BLaER1 (cell line): ENCODE results near the gene AGPAT3.

ENCODE experiments used
- H3K27ac ChIP-seq: shearing (Covaris generic); formaldehyde crosslinking; 2 replicates; pipeline ENCODE4 v1.8.1; 2022
- H3K27me3 ChIP-seq: shearing (Covaris generic); formaldehyde crosslinking; 2 replicates; pipeline ENCODE4 v1.8.1; 2022
- H3K36me3 ChIP-seq: shearing (Covaris generic); formaldehyde crosslinking; 2 replicates; pipeline ENCODE4 v1.8.1; 2022
- H3K4me1 ChIP-seq: shearing (Covaris generic); formaldehyde crosslinking; 2 replicates; pipeline ENCODE4 v1.8.1; 2022
- H3K4me2 ChIP-seq: shearing (Covaris generic); formaldehyde crosslinking; 2 replicates; pipeline ENCODE4 v1.8.1; 2022
- H3K4me3 ChIP-seq: shearing (Covaris generic); formaldehyde crosslinking; 2 replicates; pipeline ENCODE4 v1.8.1; 2022
- H3K9ac ChIP-seq: shearing (Covaris generic); formaldehyde crosslinking; 2 replicates; pipeline ENCODE4 v1.8.1; 2022
- H3K9me3 ChIP-seq: shearing (Covaris generic); formaldehyde crosslinking; 2 replicates; pipeline ENCODE4 v1.8.1; 2022
- H4K20me1 ChIP-seq: shearing (Covaris generic); formaldehyde crosslinking; 2 replicates; pipeline ENCODE4 v1.8.1; 2022
- Cebpa-rat ChIP-seq: shearing (Covaris generic); IDR thresholded peaks from 2 replicates; pipeline ENCODE4 v1.8.1; 2022

Gene AGPAT3

DNA sequence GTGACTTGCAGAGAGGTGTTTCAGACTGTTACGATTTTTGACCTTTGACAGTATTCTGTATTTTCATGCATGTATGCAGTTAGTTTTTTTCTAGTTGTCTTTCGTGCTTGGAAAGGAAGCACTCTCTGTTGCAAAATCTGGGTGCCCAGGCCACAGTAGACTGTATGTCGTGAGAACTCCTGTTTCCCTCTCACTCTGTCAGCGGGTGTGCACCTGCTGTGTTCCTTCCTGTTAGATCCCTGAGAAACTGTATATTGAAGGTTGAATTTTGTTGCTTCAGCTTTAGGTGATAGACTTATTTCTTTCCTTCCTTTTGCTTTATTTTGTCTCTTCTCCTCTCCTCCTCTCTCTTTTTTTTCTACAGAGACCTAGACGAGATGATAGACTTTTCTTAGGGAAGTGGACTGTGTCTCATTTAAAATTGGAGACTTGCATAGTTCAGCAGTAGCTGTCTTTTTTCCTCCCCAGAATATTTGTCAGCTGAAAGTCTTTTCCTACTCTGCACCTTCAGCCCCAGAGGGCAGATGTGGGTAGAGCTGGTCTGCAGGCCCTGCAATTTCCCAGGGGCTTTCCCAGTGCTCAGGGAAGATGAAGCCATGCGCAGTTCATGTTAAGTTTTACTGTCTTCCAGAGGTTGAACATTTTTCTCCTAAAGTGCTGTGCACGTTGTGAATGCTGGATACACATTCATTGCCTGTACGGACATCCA is 148.5 kb downstream of the AGPAT3 start:
- peaks cover 44% of the 10 kb centered on the region for H3K4me1 ChIP-seq
- no peaks in the 10 kb centered on the region for H3K36me3 ChIP-seq
- H4K20me1 ChIP-seq, result peaks cover 63% of the 10 kb centered on the region
- H3K9me3 ChIP-seq, result no peaks in the 10 kb centered on the region
- H3K4me2 ChIP-seq, result peak overlapping the region; percentile 73
- H3K27ac ChIP-seq, result peak overlapping the region; percentile 96
- no peaks in the 10 kb centered on the region for H3K27me3 ChIP-seq
- peak overlapping the region; percentile 93 for H3K4me3 ChIP-seq
- TF ChIP-seq Cebpa-rat, result no peak
- H3K9ac ChIP-seq, result peak overlapping the region; percentile 93; the same call in 1 of the 2 replicates

DNA sequence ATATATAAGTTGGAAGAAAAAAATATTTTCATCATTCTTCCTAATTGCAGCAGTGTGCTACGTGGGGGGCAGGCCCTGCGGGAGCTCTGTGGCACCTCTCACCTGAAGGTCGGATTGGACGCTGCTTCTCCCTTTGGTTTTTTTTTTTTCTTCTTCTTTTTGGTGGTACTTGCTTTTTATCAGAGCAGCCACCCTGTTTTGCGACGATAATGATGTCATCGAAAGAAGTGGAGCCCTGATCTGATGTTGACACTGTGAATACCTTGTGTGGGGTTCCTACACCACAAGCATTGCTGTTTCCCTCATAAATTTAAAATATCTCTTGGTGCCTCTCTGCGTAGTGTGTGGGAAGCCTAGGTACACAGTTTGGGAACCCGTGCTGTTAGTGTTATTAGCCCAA is 152.6 kb downstream of the AGPAT3 start:
- peaks cover 100% of the 10 kb centered on the region for H4K20me1 ChIP-seq
- H3K27me3 ChIP-seq, result no peaks in the 10 kb centered on the region
- H3K27ac ChIP-seq, result no peak overlapping the region
- no peak overlapping the region for H3K4me3 ChIP-seq
- no peak for TF ChIP-seq Cebpa-rat
- peaks cover 60% of the 10 kb centered on the region for H3K4me1 ChIP-seq
- no peaks in the 10 kb centered on the region for H3K36me3 ChIP-seq
- H3K9me3 ChIP-seq, result no peaks in the 10 kb centered on the region
- no peak overlapping the region for H3K4me2 ChIP-seq
- H3K9ac ChIP-seq, result no peak overlapping the region

DNA sequence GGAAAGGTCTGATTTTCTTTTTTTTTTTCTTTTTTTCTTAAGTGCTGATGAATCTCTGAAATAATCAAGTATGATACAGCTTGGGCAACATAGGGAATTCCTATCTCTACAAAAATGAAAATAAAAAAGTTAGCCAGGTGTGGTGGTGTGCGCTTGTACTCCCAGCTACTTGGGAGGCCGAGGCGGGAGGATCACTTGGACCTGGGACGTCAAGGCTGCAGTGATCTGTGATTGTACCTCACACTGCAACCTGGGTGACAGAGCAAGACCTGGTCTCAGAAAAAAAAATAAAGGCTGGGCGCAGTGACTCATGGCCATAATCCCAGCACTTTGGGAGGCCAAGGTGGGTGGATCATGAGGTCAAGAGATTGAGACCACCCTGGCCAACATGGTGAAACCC is 153.1 kb downstream of the AGPAT3 start:
- H3K27ac ChIP-seq, result no peak overlapping the region
- H4K20me1 ChIP-seq, result peaks cover 100% of the 10 kb centered on the region
- peaks cover 57% of the 10 kb centered on the region for H3K4me1 ChIP-seq
- H3K9ac ChIP-seq, result no peak overlapping the region
- no peak overlapping the region for H3K4me2 ChIP-seq
- H3K36me3 ChIP-seq, result no peaks in the 10 kb centered on the region
- H3K9me3 ChIP-seq, result no peaks in the 10 kb centered on the region
- H3K27me3 ChIP-seq, result no peaks in the 10 kb centered on the region
- TF ChIP-seq Cebpa-rat, result no peak
- H3K4me3 ChIP-seq, result no peak overlapping the region

GRCh38 chr21:44018813-44019567 is 154.0 kb downstream of the AGPAT3 start:
- H3K27ac ChIP-seq, result no peak overlapping the region
- peaks cover 100% of the 10 kb centered on the region for H4K20me1 ChIP-seq
- H3K4me3 ChIP-seq, result no peak overlapping the region
- H3K9ac ChIP-seq, result 0 out of 2 replicates have a peak overlapping the region, but pooled peaks have one; percentile 0
- H3K36me3 ChIP-seq, result no peaks in the 10 kb centered on the region
- H3K27me3 ChIP-seq, result no peaks in the 10 kb centered on the region
- TF ChIP-seq Cebpa-rat, result no peak
- H3K9me3 ChIP-seq, result no peaks in the 10 kb centered on the region
- H3K4me2 ChIP-seq, result peak overlapping the region; percentile 35
- H3K4me1 ChIP-seq, result peaks cover 49% of the 10 kb centered on the region

DNA sequence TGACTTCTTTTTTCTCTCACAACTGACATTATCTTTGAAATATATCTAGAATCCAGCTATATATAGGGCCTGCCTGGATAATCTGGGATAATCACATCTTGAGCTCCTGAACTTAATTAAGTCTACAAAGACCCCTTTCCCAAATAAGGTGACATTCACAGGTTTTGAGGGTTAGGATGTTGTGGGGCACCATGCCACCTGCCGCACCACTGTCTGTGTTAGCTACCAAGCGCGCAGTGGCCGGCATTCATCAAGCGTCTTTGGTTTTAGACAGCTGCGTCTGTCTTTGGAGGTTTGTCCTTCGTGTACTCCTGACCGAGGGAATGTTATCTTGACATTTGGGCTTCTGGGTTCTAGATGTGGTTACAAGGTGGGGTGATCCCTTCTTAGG is 154.5 kb downstream of the AGPAT3 start:
- H3K4me3 ChIP-seq, result no peak overlapping the region
- peaks cover 100% of the 10 kb centered on the region for H4K20me1 ChIP-seq
- H3K9me3 ChIP-seq, result no peaks in the 10 kb centered on the region
- H3K36me3 ChIP-seq, result no peaks in the 10 kb centered on the region
- TF ChIP-seq Cebpa-rat, result no peak
- H3K4me2 ChIP-seq, result peak overlapping the region; percentile 35
- no peak overlapping the region for H3K9ac ChIP-seq
- peaks cover 43% of the 10 kb centered on the region for H3K4me1 ChIP-seq
- no peak overlapping the region for H3K27ac ChIP-seq
- no peaks in the 10 kb centered on the region for H3K27me3 ChIP-seq

DNA sequence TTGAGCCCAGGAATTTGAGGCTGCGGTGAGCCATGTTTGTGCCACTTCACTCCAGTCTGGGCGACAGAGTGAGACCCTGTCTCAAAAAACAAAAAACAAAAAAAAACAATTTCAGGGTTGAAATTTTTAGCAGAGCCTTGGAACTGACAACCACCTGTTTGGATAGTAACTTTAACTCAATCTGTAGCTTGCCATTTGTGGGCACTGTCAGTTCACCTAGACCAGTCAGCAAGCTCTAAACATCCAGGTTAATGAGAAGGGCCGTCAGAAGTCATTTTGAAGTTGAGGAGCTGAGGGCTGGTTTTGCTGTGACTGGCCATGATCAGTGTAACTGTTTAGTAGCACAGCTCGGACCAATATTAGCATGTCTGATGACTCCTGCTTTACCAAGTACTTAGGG is 155.5 kb downstream of the AGPAT3 start:
- Histone ChIP-seq H3K9ac (no peak overlapping the region), H3K36me3 (no peaks in the 10 kb centered on the region), H3K4me2 (no peak overlapping the region), H3K9me3 (no peaks in the 10 kb centered on the region), H3K4me1 (peaks cover 48% of the 10 kb centered on the region), H4K20me1 (peaks cover 100% of the 10 kb centered on the region), H3K27me3 (no peaks in the 10 kb centered on the region), H3K4me3 (no peak overlapping the region), H3K27ac (no peak overlapping the region)
- no peak for TF ChIP-seq Cebpa-rat

- no peak overlapping the region for H3K9ac ChIP-seq
- no peaks in the 10 kb centered on the region for H3K9me3 ChIP-seq
- peaks cover 100% of the 10 kb centered on the region for H4K20me1 ChIP-seq
- H3K4me3 ChIP-seq, result no peak overlapping the region
- H3K4me1 ChIP-seq, result peaks cover 49% of the 10 kb centered on the region
- no peaks in the 10 kb centered on the region for H3K27me3 ChIP-seq
- H3K4me2 ChIP-seq, result no peak overlapping the region
- H3K36me3 ChIP-seq, result no peaks in the 10 kb centered on the region
- TF ChIP-seq Cebpa-rat, result no peak
- H3K27ac ChIP-seq, result no peak overlapping the region
Measured at GRCh38 chr21:44021064-44021463, 156.0 kb downstream of the AGPAT3 start.

DNA sequence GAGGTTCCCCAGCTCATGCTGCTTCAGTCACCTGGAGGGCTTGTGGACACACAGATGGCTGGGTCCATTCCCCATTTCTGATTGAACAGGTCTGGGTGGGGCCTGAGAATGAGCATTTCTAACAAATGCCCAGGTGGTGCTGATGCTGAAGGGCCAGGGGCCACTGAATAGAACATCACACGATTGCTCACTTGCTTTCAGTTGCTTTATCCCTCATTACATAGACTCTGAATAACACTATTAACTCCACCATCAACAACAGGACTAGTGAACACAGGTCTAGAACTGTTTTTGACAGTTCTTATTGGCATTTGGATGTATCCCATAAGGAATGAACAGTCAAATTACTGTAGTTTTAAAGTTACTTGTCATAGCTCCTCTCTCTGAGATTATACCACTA is 159.2 kb downstream of the AGPAT3 start:
- H3K27ac ChIP-seq, result no peak overlapping the region
- peaks cover 100% of the 10 kb centered on the region for H4K20me1 ChIP-seq
- TF ChIP-seq Cebpa-rat, result no peak
- no peak overlapping the region for H3K9ac ChIP-seq
- peaks cover 7% of the 10 kb centered on the region; the same call in 1 of the 2 replicates for H3K36me3 ChIP-seq
- peaks cover 8% of the 10 kb centered on the region for H3K9me3 ChIP-seq
- peaks cover 50% of the 10 kb centered on the region for H3K4me1 ChIP-seq
- H3K27me3 ChIP-seq, result no peaks in the 10 kb centered on the region
- no peak overlapping the region for H3K4me3 ChIP-seq
- H3K4me2 ChIP-seq, result no peak overlapping the region

DNA sequence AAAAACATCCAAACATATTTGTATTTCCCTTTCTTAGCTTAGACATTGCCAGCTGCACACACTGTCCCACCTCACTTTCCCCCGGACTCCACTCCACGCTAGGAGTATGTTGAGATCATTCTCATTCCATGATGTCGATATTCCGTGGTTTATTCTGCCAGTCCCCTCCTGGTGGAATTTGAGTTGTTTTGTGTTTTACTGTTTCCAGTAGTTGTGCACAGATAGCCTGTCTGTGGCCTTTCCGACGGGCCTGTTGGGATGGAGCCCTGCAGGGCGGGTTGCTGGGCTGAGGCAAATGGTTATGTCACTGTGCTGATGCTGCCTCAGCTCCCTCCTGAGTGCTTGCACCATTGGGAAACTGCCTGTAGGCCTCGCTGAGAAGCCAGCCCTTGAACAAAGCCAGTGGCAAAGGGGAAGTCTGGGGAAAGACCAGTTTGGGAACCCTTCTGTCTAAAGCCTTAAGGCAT is 159.9 kb downstream of the AGPAT3 start:
- TF ChIP-seq Cebpa-rat, result no peak
- Histone ChIP-seq H3K27me3 (no peaks in the 10 kb centered on the region), H3K36me3 (peaks cover 7% of the 10 kb centered on the region; the same call in 1 of the 2 replicates), H3K4me1 (peaks cover 44% of the 10 kb centered on the region), H3K27ac (no peak overlapping the region), H3K4me3 (no peak overlapping the region), H3K4me2 (peak overlapping the region; percentile 47), H4K20me1 (peaks cover 100% of the 10 kb centered on the region), H3K9me3 (peaks cover 8% of the 10 kb centered on the region), H3K9ac (no peak overlapping the region)
